HG03469 (cell line): ENCODE measurements around the gene PCK2.

ENCODE experiments used
- ATAC-seq: cut with Tn5 transposase; IDR thresholded peaks from one replicate; pipeline ENCODE4 v1.9.1; 2021; ENCODE audit warnings: mild to moderate bottlenecking, moderate library complexity, moderate number of reproducible peaks; ENCODE audit not compliant: unreplicated experiment

PCK2 gene

GRCh38 chr14:24150567-24150966 is 56.5 kb downstream of the PCK2 start:
- ATAC-seq, result no peak

DNA sequence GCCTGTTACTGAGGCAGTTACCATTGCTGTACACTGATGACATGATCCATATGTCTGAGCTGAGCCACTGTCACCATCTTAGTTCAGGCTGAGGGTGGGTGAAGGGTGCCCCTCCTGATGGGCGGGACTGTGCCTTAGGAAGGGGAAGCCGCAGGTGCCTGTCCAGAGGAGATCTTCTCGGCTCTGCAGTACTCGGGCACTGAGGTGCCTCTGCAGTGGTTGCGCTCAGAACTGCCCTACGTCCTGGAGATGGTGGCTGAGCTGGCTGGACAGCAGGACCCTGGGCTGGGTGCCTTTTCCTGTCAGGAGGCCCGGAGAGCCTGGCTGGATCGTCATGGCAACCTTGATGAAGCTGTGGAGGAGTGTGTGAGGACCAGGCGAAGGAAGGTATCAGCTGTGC is 56.9 kb downstream of the PCK2 start:
- no peak for ATAC-seq

GRCh38 chr14:24151404-24152080 is 57.4 kb downstream of the PCK2 start:
- no peak for ATAC-seq
